ENCODE results near the gene SCAMP5.

- TF ChIP-seq POLR2A (IDR thresholded peaks at IDR 0.05; ENCODE audit: low read depth, low read length) (no peak), TAF1 (IDR thresholded peaks at IDR 0.05; ENCODE audit: low read depth, low read length) (no peak), POLR2AphosphoS5 (IDR thresholded peaks at IDR 0.05; ENCODE audit: low read depth, low read length) (no peak)
Observed at GRCh38 chr15:74957476-74958035, 37.8 kb upstream of the SCAMP5 start.
